Bronchial epithelial cell (primary cell): ENCODE results near the gene STX2. TPM values are rescaled to one million over a fixed set of nuclear protein-coding genes. Genes with fewer than 3 reads are reported as not detected.

Experiments used
- DNase-seq: peaks from one replicate; pipeline ENCODE4 v3.0.0-alpha.2; 2010; ENCODE audit warnings: low read depth
- FAIRE-seq: peaks from 2 replicates; lab custom pipeline; 2011; peaks lifted over from hg19 to GRCh38; lab: Jason Lieb, UNC
- H3K27me3 ChIP-seq: 2 replicates; pipeline ENCODE4 v1.5.1; 2011; ENCODE audit warnings: low read length; ENCODE audit not compliant: control insufficient read depth, insufficient read depth
- H3K36me3 ChIP-seq: 2 replicates; pipeline ENCODE4 v1.5.1; 2011; ENCODE audit warnings: low read length; ENCODE audit not compliant: control insufficient read depth, insufficient read depth
- H3K4me3 ChIP-seq: 2 replicates; pipeline ENCODE4 v1.5.1; 2011; ENCODE audit warnings: mild to moderate bottlenecking, low read depth, low read length, control low read depth
- CTCF ChIP-seq: IDR thresholded peaks from 2 replicates; pipeline ENCODE4 v1.5.1; 2011; ENCODE audit warnings: mild to moderate bottlenecking, moderate library complexity, low read length, control low read depth, inconsistent platforms; ENCODE audit not compliant: insufficient read depth, severe bottlenecking
- total RNA-seq: library from RNA; depleted of rRNA; stranded (reverse); fragments of >200 nt; gene quantifications from 2 replicates; pipeline ENCODE4 v1.2.1, GENCODE V29; 2014

Gene STX2
- total RNA-seq, 1 donor from 2014 or later: 8.4 TPM

- no peaks in the 10 kb centered on the region for H3K27me3 ChIP-seq
- no peaks in the 10 kb centered on the region for H3K36me3 ChIP-seq
- no peak for DNase-seq
- H3K4me3 ChIP-seq: no peak overlapping the region
- no peak for FAIRE-seq
- TF ChIP-seq CTCF: no peak
Measured at GRCh38 chr12:130743176-130743575, 95.9 kb downstream of the STX2 start.

GRCh38 chr12:130742716-130743115 lies 96.3 kb downstream of the STX2 start:
- Histone ChIP-seq H3K27me3 (no peaks in the 10 kb centered on the region), H3K36me3 (no peaks in the 10 kb centered on the region), H3K4me3 (no peak overlapping the region)
- DNase-seq (no peak), FAIRE-seq (no peak)
- no peak for TF ChIP-seq CTCF

GRCh38 chr12:130742112-130742511 lies 96.9 kb downstream of the STX2 start:
- H3K36me3 ChIP-seq: no peaks in the 10 kb centered on the region
- FAIRE-seq: no peak
- no peak for DNase-seq
- no peak for TF ChIP-seq CTCF
- no peaks in the 10 kb centered on the region for H3K27me3 ChIP-seq
- H3K4me3 ChIP-seq: no peak overlapping the region

Other genes with a start within 250 kb of the STX2 start
- gene RIMBP2, start 123.0 kb downstream of the STX2 start, total RNA-seq: not detected in 2 replicates
- 580 and 667 TPM in 2 replicates for gene RAN, start 32.8 kb upstream of the STX2 start, total RNA-seq
- gene ADGRD1, start 114.7 kb upstream of the STX2 start, total RNA-seq: under 0.01 TPM in 1 of 2 replicates, not detected in the other